HG03045 (cell line): Measurements from ENCODE around the gene GPRASP2.
A peak's percentile ranks its signal among the peaks of the same experiment; 100 is the strongest.
"Not testable (repeated sequence)": the region's sequence is repeated elsewhere in the genome, so short reads cannot be mapped to it uniquely, and the experiment has no call there.

ENCODE experiments used
- ATAC-seq: cut with Tn5 transposase; IDR thresholded peaks from one replicate; pipeline ENCODE4 v1.9.1; 2021; ENCODE audit warnings: mild to moderate bottlenecking, moderate library complexity; ENCODE audit not compliant: unreplicated experiment

Gene GPRASP2

GRCh38 chrX:102712216-102712966 is at the start of gene GPRASP2:
Gene GPRASP2, plus strand, starts transcription at chrX:102712448. Its CDS starts 2,422 bp downstream, at chrX:102714870.
- no peak for ATAC-seq

- not testable (repeated sequence) for ATAC-seq
Observed at GRCh38 chrX:102663820-102664219, 48.4 kb upstream of the GPRASP2 start.

GRCh38 chrX:102667034-102667433 is 45.2 kb upstream of the GPRASP2 start:
- not testable (repeated sequence) for ATAC-seq

- no peak for ATAC-seq
Observed at GRCh38 chrX:102669526-102669925, 42.7 kb upstream of the GPRASP2 start.

GRCh38 chrX:102672856-102673255 is 39.4 kb upstream of the GPRASP2 start:
- no peak for ATAC-seq

GRCh38 chrX:102677479-102677878 is 34.8 kb upstream of the GPRASP2 start:
- not testable (repeated sequence) for ATAC-seq

- no peak for ATAC-seq
Observed at GRCh38 chrX:102684772-102685520, 27.3 kb upstream of the GPRASP2 start.

- ATAC-seq = no peak
Observed at GRCh38 chrX:102694749-102695148, 17.5 kb upstream of the GPRASP2 start.

GRCh38 chrX:102696306-102696705 is 15.9 kb upstream of the GPRASP2 start:
- no peak for ATAC-seq

GRCh38 chrX:102697494-102697893 is 14.8 kb upstream of the GPRASP2 start:
- no peak for ATAC-seq

- no peak for ATAC-seq
Observed at GRCh38 chrX:102708900-102709299, 3.3 kb upstream of the GPRASP2 start.

GRCh38 chrX:102711872-102712215 is 404 bp upstream of the GPRASP2 start:
- ATAC-seq = no peak

- ATAC-seq = no peak
Observed at GRCh38 chrX:102712981-102713625, 855 bp downstream of the GPRASP2 start.

GRCh38 chrX:102714994-102715393 is 2.7 kb downstream of the GPRASP2 start:
- no peak for ATAC-seq

GRCh38 chrX:102715967-102716366 is 3.7 kb downstream of the GPRASP2 start:
- no peak for ATAC-seq

- ATAC-seq = peak; percentile 97
Observed at GRCh38 chrX:102720237-102721168, 8.3 kb downstream of the GPRASP2 start, which contains the start of gene GPRASP3. Gene GPRASP3, plus strand, starts transcription at chrX:102720743. Its CDS starts 28,253 bp downstream, at chrX:102748996.

- not testable (repeated sequence) for ATAC-seq
Observed at GRCh38 chrX:102721169-102721506, 8.9 kb downstream of the GPRASP2 start.

GRCh38 chrX:102723456-102723855 is 11.2 kb downstream of the GPRASP2 start:
- no peak for ATAC-seq

- ATAC-seq = no peak
Observed at GRCh38 chrX:102727761-102728160, 15.5 kb downstream of the GPRASP2 start.

- no peak for ATAC-seq
Observed at GRCh38 chrX:102728646-102729045, 16.4 kb downstream of the GPRASP2 start.

- no peak for ATAC-seq
Observed at GRCh38 chrX:102739657-102740056, 27.4 kb downstream of the GPRASP2 start.
